GM15510 (cell line): Measurements from ENCODE around the gene ZNF17.

Experiments used
- POLR2A ChIP-seq: IDR thresholded peaks from 3 replicates; pipeline ENCODE4 v1.6.1; 2011; ENCODE audit warnings: borderline replicate concordance; ENCODE audit not compliant: insufficient read length; ENCODE audit errors: extremely low read depth

ZNF17 gene

DNA sequence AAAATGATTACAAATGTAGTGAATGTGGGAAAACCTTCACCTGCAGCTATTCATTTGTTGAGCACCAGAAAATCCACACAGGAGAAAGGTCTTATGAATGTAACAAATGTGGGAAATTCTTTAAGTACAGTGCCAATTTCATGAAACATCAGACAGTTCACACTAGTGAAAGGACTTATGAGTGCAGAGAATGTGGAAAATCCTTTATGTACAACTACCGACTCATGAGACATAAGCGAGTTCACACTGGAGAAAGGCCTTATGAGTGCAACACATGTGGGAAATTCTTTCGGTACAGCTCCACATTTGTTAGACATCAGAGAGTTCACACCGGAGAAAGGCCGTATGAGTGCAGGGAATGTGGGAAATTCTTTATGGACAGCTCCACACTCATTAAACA lies 12.1 kb upstream of the ZNF17 start:
- no peak for TF ChIP-seq POLR2A

GRCh38 chr19:57403737-57404563 lies 7.0 kb upstream of the ZNF17 start:
- TF ChIP-seq POLR2A, result no peak

DNA sequence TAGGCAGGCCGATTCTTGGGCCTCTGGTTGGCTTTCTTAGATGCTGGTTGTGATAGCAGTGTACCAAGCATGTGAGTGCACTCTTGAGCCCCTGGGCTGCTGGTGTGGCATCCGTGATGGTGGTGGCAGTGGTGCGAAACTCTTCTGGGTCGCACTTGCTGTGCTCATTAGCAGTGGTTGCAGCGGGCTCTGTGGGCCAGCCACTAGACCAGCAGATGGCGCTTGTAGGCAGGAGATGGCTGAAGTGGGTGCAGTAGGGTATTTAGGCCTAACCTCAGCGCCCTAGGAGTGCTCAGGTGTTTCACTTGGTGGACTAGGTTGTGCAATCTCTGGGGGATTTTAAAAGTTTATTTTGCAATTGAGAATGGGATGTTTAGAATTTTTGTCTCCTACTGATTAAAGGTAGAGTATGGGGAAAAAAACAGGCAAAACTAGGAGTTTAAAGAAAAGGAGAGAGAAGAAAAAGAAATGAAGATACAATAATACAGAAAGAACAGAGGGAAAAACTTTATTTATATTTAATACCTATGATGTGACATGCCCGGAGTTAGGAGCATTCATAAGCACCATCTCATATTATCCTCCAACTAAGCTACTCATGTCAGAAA lies 4.3 kb upstream of the ZNF17 start:
- no peak for TF ChIP-seq POLR2A

DNA sequence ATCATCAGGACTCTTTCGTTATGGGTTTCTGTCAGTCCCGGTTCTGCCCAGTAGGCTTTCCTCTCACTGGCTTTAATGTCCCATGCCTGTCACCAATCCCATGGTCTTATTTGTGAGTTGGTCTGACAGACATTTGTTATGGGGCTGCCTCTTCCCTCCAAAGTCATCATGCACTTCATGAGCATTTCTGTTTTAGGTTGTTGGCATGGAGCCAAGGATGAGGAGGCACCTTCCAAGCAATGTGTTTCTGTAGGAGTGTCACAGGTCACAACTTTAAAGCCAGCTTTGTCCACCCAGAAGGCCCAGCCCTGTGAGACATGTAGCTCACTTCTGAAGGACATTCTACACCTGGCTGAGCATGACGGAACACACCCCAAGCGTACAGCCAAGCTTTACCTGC lies 8.5 kb downstream of the ZNF17 start:
- no peak for TF ChIP-seq POLR2A

DNA sequence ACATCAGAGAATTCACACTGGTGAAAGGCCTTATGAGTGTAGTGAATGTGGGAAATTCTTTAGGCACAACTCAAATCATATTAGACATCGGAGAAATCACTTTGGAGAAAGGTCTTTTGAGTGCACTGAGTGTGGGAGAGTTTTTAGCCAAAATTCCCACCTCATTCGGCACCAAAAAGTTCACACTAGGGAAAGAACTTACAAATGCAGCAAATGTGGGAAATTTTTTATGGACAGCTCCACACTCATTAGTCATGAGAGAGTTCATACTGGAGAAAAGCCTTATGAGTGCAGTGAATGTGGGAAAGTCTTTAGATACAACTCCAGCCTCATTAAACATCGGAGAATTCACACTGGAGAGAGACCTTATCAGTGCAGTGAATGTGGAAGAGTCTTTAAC lies 10.1 kb downstream of the ZNF17 start:
- TF ChIP-seq POLR2A, result no peak

DNA sequence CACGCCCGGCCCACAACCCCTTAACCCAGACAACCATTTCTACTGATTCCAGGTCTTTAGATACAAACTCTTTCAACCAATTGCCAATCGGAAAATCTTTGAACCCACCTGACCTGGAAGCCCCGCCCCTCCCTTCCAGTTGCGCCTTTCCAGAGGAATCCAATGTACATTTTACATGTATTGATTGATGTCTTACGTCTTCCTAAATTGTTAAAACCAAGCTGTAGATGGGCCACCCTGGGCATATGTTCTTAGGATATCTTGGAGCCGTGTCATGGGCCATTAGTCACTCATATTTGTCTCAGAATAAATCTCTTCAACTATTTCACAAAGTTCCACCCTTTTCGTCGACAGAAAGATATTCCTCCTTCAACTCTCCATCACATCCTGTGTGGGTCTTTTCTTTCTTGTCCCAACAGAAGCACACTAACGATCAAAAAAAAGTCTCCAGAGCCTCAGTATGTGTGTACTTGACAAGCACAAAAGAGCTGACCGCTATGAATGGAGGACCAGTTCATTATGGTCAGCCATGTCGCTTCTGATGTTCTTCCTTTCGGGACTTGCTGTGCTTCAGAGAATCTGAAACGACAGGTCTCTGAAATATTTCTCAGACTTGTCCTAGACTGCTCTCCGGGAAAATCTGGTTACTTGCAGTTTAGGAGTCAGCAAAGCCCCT lies 23.6 kb downstream of the ZNF17 start:
- TF ChIP-seq POLR2A, result no peak

GRCh38 chr19:57435062-57435978 lies 24.4 kb downstream of the ZNF17 start, which contains the start of gene ZNF749:
Gene ZNF749, plus strand, starts transcription at chr19:57435325. Its CDS starts 254 bp downstream, at chr19:57435579.
- TF ChIP-seq POLR2A, result peak; percentile 62

DNA sequence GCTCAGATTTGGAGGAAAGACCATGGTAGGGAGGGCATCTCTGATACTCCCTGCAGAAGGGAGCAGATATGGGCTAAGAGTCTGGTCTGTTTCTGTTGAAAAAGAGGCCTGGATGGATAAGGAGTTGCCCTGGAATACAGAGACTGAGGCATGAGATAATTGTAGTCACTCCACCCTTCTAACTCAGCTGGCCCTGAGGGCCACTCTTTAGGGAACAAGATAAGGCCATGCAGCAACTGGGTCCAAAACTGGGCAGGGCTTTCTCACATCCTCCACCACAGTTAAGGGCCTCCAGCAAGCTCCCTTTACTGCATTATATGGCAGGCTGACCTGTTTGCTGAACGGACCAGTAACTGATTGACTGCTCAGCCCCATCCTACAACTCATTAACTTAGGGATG lies 25.5 kb downstream of the ZNF17 start:
- no peak for TF ChIP-seq POLR2A

- no peak for TF ChIP-seq POLR2A
Observed at GRCh38 chr19:57437931-57438330, 27.0 kb downstream of the ZNF17 start.

DNA sequence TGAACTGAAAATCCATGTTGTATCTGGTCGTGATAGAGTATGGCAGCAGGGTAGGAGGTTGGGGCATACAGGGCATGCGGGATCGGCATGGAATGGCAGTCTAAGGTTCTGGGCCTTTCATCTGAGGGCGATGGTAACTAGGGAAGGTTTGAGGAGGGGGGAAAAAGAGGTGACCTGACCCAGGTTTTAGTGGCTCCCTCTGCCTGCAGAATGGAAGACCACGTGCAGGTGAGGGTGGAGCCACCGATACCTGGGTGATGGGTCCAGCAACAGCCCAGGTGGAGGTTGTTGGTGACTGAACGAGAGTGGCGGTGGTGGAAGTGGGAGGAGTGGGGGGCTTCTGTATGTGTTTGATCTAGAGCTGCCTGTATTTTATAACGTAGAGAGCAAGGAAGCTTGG lies 28.0 kb downstream of the ZNF17 start:
- TF ChIP-seq POLR2A, result no peak

DNA sequence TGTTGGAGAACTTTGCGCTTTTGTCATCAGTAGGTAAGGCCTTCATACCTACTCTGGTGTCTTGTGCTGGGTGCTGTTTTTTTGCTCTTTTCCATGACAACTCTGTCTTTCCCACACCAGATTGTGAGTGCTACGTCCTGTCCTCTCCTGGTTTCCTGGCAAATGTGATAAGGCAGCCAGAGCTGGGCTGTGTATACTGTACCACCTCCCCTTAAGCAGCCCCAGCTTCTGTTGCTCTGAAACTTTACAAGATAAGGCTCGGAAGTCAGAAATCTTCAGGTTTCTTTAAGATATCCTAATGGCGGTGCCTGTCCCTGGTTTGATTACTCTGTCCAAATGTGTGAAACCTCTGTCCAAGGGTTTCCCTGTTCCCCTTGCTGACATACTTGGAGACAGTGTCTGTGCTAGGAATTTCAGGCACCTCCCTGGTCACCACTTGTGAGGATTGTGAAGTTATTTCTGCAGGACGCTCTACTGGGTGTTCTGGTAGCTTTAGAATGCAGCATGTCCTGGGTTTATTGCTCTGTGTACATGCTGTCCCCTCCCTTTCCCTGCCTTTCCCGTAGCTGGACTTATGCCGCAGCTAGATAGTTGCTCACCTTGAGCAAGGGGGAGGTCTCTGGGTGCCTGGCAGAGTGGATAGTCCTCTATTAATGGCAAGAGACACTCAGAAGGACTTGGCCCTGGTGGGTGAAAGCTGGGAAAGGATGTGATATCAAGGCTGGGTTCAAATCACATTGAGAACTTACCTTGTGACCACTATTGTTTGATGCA lies 31.2 kb downstream of the ZNF17 start:
- TF ChIP-seq POLR2A, result no peak

DNA sequence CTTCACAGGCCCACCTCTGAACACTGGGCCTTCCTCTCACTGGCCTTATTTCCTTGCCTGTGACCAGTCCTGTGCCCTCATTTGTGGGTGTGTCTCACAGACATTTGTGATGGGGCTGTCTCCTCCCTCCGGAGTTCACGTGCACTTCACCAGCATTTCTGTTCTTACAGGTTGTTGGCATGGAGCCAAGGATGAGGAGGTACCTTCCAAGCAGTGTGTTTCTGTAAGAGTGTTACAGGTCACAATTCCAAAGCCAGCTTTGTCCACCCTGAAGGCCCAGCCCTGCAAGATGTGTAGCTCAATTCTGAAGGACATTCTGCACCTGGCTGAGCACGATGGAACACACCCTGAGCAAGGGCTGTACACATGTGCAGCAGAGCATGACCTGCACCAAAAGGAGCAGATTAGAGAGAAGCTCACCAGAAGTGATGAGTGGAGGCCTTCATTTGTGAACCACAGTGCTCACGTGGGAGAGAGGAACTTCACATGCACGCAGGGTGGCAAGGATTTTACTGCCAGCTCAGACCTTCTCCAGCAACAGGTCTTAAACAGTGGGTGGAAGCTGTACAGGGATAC lies 32.2 kb downstream of the ZNF17 start:
- TF ChIP-seq POLR2A, result no peak

GRCh38 chr19:57452307-57452706 lies 41.3 kb downstream of the ZNF17 start:
- no peak for TF ChIP-seq POLR2A
